A673 (cell line): ENCODE data around the gene GOLM1.
"Not testable (repeated sequence)": the region's sequence is repeated elsewhere in the genome, so short reads cannot be mapped to it uniquely, and the experiment has no call there.

Experiments
- EZH2 ChIP-seq: fragments of 200-600 bp; sonication (generic); IDR thresholded peaks from 2 replicates; pipeline ENCODE4 v1.6.1; 2017; ENCODE audit warnings: borderline replicate concordance, low read depth, mild to moderate bottlenecking, mixed read lengths, antibody characterized with exemption, low read length; ENCODE audit not compliant: poor library complexity, severe bottlenecking
- TF ChIP-seq, protein P1 (sequence below): fragments of 300-800, 200-600 bp; sonication (generic); conservative IDR thresholded peaks from 2 replicates; pipeline ENCODE4 v1.5.1; 2017; ENCODE audit warnings: low read depth, mild to moderate bottlenecking, antibody characterized with exemption, low read length, moderate library complexity, mixed read lengths

GRCh38 chr9:86048018-86048742 is 51.2 kb downstream of the GOLM1 start:
- TF ChIP-seq, protein P1, sequence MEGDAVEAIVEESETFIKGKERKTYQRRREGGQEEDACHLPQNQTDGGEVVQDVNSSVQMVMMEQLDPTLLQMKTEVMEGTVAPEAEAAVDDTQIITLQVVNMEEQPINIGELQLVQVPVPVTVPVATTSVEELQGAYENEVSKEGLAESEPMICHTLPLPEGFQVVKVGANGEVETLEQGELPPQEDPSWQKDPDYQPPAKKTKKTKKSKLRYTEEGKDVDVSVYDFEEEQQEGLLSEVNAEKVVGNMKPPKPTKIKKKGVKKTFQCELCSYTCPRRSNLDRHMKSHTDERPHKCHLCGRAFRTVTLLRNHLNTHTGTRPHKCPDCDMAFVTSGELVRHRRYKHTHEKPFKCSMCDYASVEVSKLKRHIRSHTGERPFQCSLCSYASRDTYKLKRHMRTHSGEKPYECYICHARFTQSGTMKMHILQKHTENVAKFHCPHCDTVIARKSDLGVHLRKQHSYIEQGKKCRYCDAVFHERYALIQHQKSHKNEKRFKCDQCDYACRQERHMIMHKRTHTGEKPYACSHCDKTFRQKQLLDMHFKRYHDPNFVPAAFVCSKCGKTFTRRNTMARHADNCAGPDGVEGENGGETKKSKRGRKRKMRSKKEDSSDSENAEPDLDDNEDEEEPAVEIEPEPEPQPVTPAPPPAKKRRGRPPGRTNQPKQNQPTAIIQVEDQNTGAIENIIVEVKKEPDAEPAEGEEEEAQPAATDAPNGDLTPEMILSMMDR: not testable (repeated sequence)
- TF ChIP-seq EZH2: not testable (repeated sequence)
